Measurements from ENCODE around the gene PPP1R1C. TPM values are rescaled to one million over a fixed set of nuclear protein-coding genes. Genes with fewer than 3 reads are reported as not detected.

Gene PPP1R1C
- polyA plus RNA-seq, 1 donor from 2014 or later: not detected

DNA sequence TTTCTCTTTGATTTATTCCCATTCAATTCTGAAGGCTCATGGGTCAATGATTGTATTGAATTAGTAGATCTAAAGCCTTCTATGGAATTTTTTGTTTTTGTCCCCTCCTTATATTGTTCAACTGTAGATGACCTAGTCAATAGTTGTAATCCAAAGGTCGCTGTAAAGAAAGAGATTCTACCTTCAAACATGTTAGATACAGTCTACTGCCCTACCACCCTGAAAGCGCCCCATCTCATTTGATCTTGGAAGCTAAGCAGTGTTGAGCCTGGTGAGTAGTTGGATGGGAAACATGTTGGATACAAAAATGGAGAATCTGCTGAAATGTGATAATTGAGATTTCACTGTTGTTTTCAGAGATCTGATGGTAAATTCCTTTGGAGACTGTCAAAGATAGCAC, 63.0 kb downstream of the PPP1R1C start:
- Histone ChIP-seq H3K9me2 (ENCODE audit: insufficient read depth, low read length) (no peaks in the 10 kb centered on the region), H3K79me2 (replicated peaks; ENCODE audit: insufficient read depth, low read length) (no peaks in the 10 kb centered on the region), H3K4me3 (ENCODE audit: low read length) (no peak overlapping the region), H3K4me2 (ENCODE audit: low read length) (no peak overlapping the region), H3F3A (ENCODE audit: insufficient read depth, low read length, poor library complexity, severe bottlenecking) (no peaks in the 10 kb centered on the region), H2AFZ (ENCODE audit: low read depth, low read length) (no peak overlapping the region), H4K20me1 (ENCODE audit: insufficient read depth) (no peaks in the 10 kb centered on the region), H3K36me3 (ENCODE audit: insufficient read depth, low read length) (no peaks in the 10 kb centered on the region), H3K9ac (ENCODE audit: low read length) (no peak overlapping the region), H3K27me3 (ENCODE audit: insufficient read depth, low read depth, low read length) (no peaks in the 10 kb centered on the region), H3K27ac (ENCODE audit: low read length) (no peak overlapping the region), H3K9me3 (ENCODE audit: low read length) (no peaks in the 10 kb centered on the region)
- TF ChIP-seq REST (IDR thresholded peaks at IDR 0.05; ENCODE audit: borderline replicate concordance) (no peak), MXI1 (conservative IDR thresholded peaks at IDR 0.05; ENCODE audit: poor library complexity, severe bottlenecking) (no peak), EZH2 (IDR thresholded peaks at IDR 0.05; ENCODE audit: borderline replicate concordance, insufficient read depth, low read length, poor library complexity, severe bottlenecking) (no peak), EP300 (conservative IDR thresholded peaks at IDR 0.05; ENCODE audit: poor library complexity, severe bottlenecking) (no peak), SMC3 (conservative IDR thresholded peaks at IDR 0.05; ENCODE audit: poor library complexity) (no peak), TAF1 (IDR thresholded peaks at IDR 0.05; ENCODE audit: low read depth) (no peak), POLR2AphosphoS5 (IDR thresholded peaks at IDR 0.05) (no peak), CTCF (IDR thresholded peaks at IDR 0.05; ENCODE audit: poor library complexity, severe bottlenecking) (no peak), RAD21 (conservative IDR thresholded peaks at IDR 0.05) (no peak)

- Histone ChIP-seq H3K27ac (ENCODE audit: low read length) (no peak overlapping the region), H4K20me1 (ENCODE audit: insufficient read depth) (no peaks in the 10 kb centered on the region), H3K36me3 (ENCODE audit: insufficient read depth, low read length) (no peaks in the 10 kb centered on the region), H3K4me3 (ENCODE audit: low read length) (no peak overlapping the region), H3K9ac (ENCODE audit: low read length) (no peak overlapping the region), H3K79me2 (replicated peaks; ENCODE audit: insufficient read depth, low read length) (no peaks in the 10 kb centered on the region), H3K27me3 (ENCODE audit: insufficient read depth, low read depth, low read length) (no peaks in the 10 kb centered on the region), H3K9me3 (ENCODE audit: low read length) (no peaks in the 10 kb centered on the region), H3F3A (ENCODE audit: insufficient read depth, low read length, poor library complexity, severe bottlenecking) (no peaks in the 10 kb centered on the region), H2AFZ (ENCODE audit: low read depth, low read length) (no peak overlapping the region), H3K4me2 (ENCODE audit: low read length) (no peak overlapping the region), H3K9me2 (ENCODE audit: insufficient read depth, low read length) (no peaks in the 10 kb centered on the region)
- no peak for TF ChIP-seq REST (IDR thresholded peaks at IDR 0.05; ENCODE audit: borderline replicate concordance)
- no peak for TF ChIP-seq EZH2 (IDR thresholded peaks at IDR 0.05; ENCODE audit: borderline replicate concordance, insufficient read depth, low read length, poor library complexity, severe bottlenecking)
- TF ChIP-seq EP300 (conservative IDR thresholded peaks at IDR 0.05; ENCODE audit: poor library complexity, severe bottlenecking): no peak
- TF ChIP-seq CTCF (IDR thresholded peaks at IDR 0.05; ENCODE audit: poor library complexity, severe bottlenecking): no peak
- TF ChIP-seq RAD21 (conservative IDR thresholded peaks at IDR 0.05): no peak
- TF ChIP-seq TAF1 (IDR thresholded peaks at IDR 0.05; ENCODE audit: low read depth): no peak
- TF ChIP-seq SMC3 (conservative IDR thresholded peaks at IDR 0.05; ENCODE audit: poor library complexity): no peak
- no peak for TF ChIP-seq MXI1 (conservative IDR thresholded peaks at IDR 0.05; ENCODE audit: poor library complexity, severe bottlenecking)
- no peak for TF ChIP-seq POLR2AphosphoS5 (IDR thresholded peaks at IDR 0.05)
Observed at GRCh38 chr2:182049372-182050148, 63.9 kb downstream of the PPP1R1C start.

Data from neural cell (in vitro differentiated cells).